Bronchial epithelial cell (primary cell): ENCODE results near the gene RBM33. TPM values are rescaled to one million over a fixed set of nuclear protein-coding genes. Genes with fewer than 3 reads are reported as not detected.
A peak's percentile ranks its signal among the peaks of the same experiment; 100 is the strongest.

Experiments
- DNase-seq: peaks from one replicate; pipeline ENCODE4 v3.0.0-alpha.2; 2010; ENCODE audit warnings: low read depth
- FAIRE-seq: peaks from 2 replicates; lab custom pipeline; 2011; peaks lifted over from hg19 to GRCh38; lab: Jason Lieb, UNC
- H3K27me3 ChIP-seq: 2 replicates; pipeline ENCODE4 v1.5.1; 2011; ENCODE audit warnings: low read length; ENCODE audit not compliant: control insufficient read depth, insufficient read depth
- H3K36me3 ChIP-seq: 2 replicates; pipeline ENCODE4 v1.5.1; 2011; ENCODE audit warnings: low read length; ENCODE audit not compliant: control insufficient read depth, insufficient read depth
- H3K4me3 ChIP-seq: 2 replicates; pipeline ENCODE4 v1.5.1; 2011; ENCODE audit warnings: mild to moderate bottlenecking, low read depth, low read length, control low read depth
- CTCF ChIP-seq: IDR thresholded peaks from 2 replicates; pipeline ENCODE4 v1.5.1; 2011; ENCODE audit warnings: mild to moderate bottlenecking, moderate library complexity, low read length, control low read depth, inconsistent platforms; ENCODE audit not compliant: insufficient read depth, severe bottlenecking
- total RNA-seq: library from RNA; depleted of rRNA; stranded (reverse); fragments of >200 nt; gene quantifications from 2 replicates; pipeline ENCODE4 v1.2.1, GENCODE V29; 2014

The RBM33 gene
- total RNA-seq, 1 donor from 2014 or later = 17.1 TPM

GRCh38 chr7:155786491-155786890 is 142.0 kb downstream of the RBM33 start:
- FAIRE-seq (no peak), DNase-seq (no peak)
- no peaks in the 10 kb centered on the region for H3K27me3 ChIP-seq
- TF ChIP-seq CTCF = no peak
- H3K36me3 ChIP-seq = no peaks in the 10 kb centered on the region
- H3K4me3 ChIP-seq = no peak overlapping the region

GRCh38 chr7:155787171-155787851 is 142.8 kb downstream of the RBM33 start:
- Histone ChIP-seq H3K36me3 (no peaks in the 10 kb centered on the region), H3K27me3 (no peaks in the 10 kb centered on the region), H3K4me3 (peak overlapping the region; percentile 32)
- DNase-seq (no peak), FAIRE-seq (no peak)
- no peak for TF ChIP-seq CTCF

GRCh38 chr7:155788616-155789000 is 144.1 kb downstream of the RBM33 start:
- no peaks in the 10 kb centered on the region for H3K36me3 ChIP-seq
- H3K27me3 ChIP-seq = no peaks in the 10 kb centered on the region
- DNase-seq = no peak
- no peak overlapping the region for H3K4me3 ChIP-seq
- TF ChIP-seq CTCF = no peak
- no peak for FAIRE-seq

GRCh38 chr7:155789001-155789725 is 144.7 kb downstream of the RBM33 start:
- Histone ChIP-seq H3K27me3 (no peaks in the 10 kb centered on the region), H3K36me3 (no peaks in the 10 kb centered on the region), H3K4me3 (no peak overlapping the region)
- TF ChIP-seq CTCF = no peak
- FAIRE-seq (no peak), DNase-seq (no peak)

- DNase-seq = no peak
- no peak for TF ChIP-seq CTCF
- no peak overlapping the region for H3K4me3 ChIP-seq
- no peak for FAIRE-seq
- no peaks in the 10 kb centered on the region for H3K36me3 ChIP-seq
- no peaks in the 10 kb centered on the region for H3K27me3 ChIP-seq
These were observed 146.2 kb downstream of the RBM33 start for GRCh38 chr7:155790666-155791065.
